Vagina (tissue), 2 donors: ENCODE data around the gene CUBN.

ENCODE experiments used
- CTCF ChIP-seq, 3 experiments: fragments of 450-650 bp in 2 of 3; fragments of 200-600 bp in 1 of 3; sonication (generic) in 1 of 3; IDR thresholded peaks; one replicate each; pipeline ENCODE4 v1.5.1; 2017 to 2019; ENCODE audit warnings: antibody characterized with exemption in 3 of 3, mild to moderate bottlenecking in 2 of 3, moderate library complexity in 2 of 3
- POLR2A ChIP-seq, 2 donors: fragments of 450-650 bp; IDR thresholded peaks; one replicate each; pipeline ENCODE4 v1.6.1; 2017; ENCODE audit warnings: antibody characterized with exemption in 2 of 2, mild to moderate bottlenecking in 2 of 2, moderate library complexity in 2 of 2
- POLR2AphosphoS5 ChIP-seq, 2 donors: sonication (generic); formaldehyde crosslinking; IDR thresholded peaks; one replicate each; pipeline ENCODE4 v1.9.0; 2017; ENCODE audit warnings: antibody characterized with exemption in 2 of 2, mild to moderate bottlenecking in 2 of 2, low read depth in 1 of 2; ENCODE audit not compliant: insufficient read depth in 1 of 2

GRCh38 chr10:17026686-17027485 is 102.7 kb downstream of the CUBN start:
- TF ChIP-seq CTCF (IDR thresholded peaks at IDR 0.05) (no peak), POLR2A (IDR thresholded peaks at IDR 0.05) (no peak), POLR2AphosphoS5 (IDR thresholded peaks at IDR 0.05; ENCODE audit: insufficient read depth in 1 of 2, low read depth in 1 of 2) (no peak)
